Measurements from ENCODE around the gene TMEM184B. TPM values are rescaled to one million over a fixed set of nuclear protein-coding genes. Genes with fewer than 3 reads are reported as not detected.

The TMEM184B gene
- total RNA-seq, 1 experiment from 2014 or later, result 18.6 TPM

GRCh38 chr22:38226853-38227649, 45.8 kb downstream of the TMEM184B start:
- no peaks in the 10 kb centered on the region for H3K27me3 ChIP-seq
- H3K9me3 ChIP-seq, result no peaks in the 10 kb centered on the region
- peaks cover 62% of the 10 kb centered on the region for H3K36me3 ChIP-seq
- no peak for DNase-seq
- no peak overlapping the region for H3K4me3 ChIP-seq

GRCh38 chr22:38223289-38223960, 49.4 kb downstream of the TMEM184B start:
- Histone ChIP-seq H3K36me3 (peaks cover 53% of the 10 kb centered on the region), H3K4me3 (no peak overlapping the region), H3K27me3 (no peaks in the 10 kb centered on the region), H3K9me3 (no peaks in the 10 kb centered on the region)
- no peak for DNase-seq

GRCh38 chr22:38222797-38223119, 50.1 kb downstream of the TMEM184B start:
- DNase-seq, result no peak
- no peaks in the 10 kb centered on the region for H3K27me3 ChIP-seq
- H3K9me3 ChIP-seq, result no peaks in the 10 kb centered on the region
- H3K36me3 ChIP-seq, result peaks cover 51% of the 10 kb centered on the region
- H3K4me3 ChIP-seq, result no peak overlapping the region

- no peak overlapping the region for H3K4me3 ChIP-seq
- DNase-seq, result no peak
- H3K36me3 ChIP-seq, result peaks cover 48% of the 10 kb centered on the region
- no peaks in the 10 kb centered on the region for H3K9me3 ChIP-seq
- H3K27me3 ChIP-seq, result no peaks in the 10 kb centered on the region
Measured at GRCh38 chr22:38221908-38222796, 50.7 kb downstream of the TMEM184B start.

- Histone ChIP-seq H3K36me3 (peaks cover 46% of the 10 kb centered on the region), H3K27me3 (no peaks in the 10 kb centered on the region), H3K9me3 (no peaks in the 10 kb centered on the region), H3K4me3 (no peak overlapping the region)
- DNase-seq, result no peak
Measured at GRCh38 chr22:38221407-38221806, 51.4 kb downstream of the TMEM184B start.

- no peaks in the 10 kb centered on the region for H3K9me3 ChIP-seq
- DNase-seq, result no peak
- no peak overlapping the region for H3K4me3 ChIP-seq
- no peaks in the 10 kb centered on the region for H3K27me3 ChIP-seq
- H3K36me3 ChIP-seq, result peaks cover 45% of the 10 kb centered on the region
Measured at GRCh38 chr22:38220653-38221386, 52.0 kb downstream of the TMEM184B start.

- Histone ChIP-seq H3K4me3 (no peak overlapping the region), H3K36me3 (peaks cover 52% of the 10 kb centered on the region), H3K9me3 (no peaks in the 10 kb centered on the region), H3K27me3 (no peaks in the 10 kb centered on the region)
- no peak for DNase-seq
Measured at GRCh38 chr22:38220163-38220562, 52.6 kb downstream of the TMEM184B start.

GRCh38 chr22:38219632-38220031, 53.2 kb downstream of the TMEM184B start:
- DNase-seq, result no peak
- peaks cover 51% of the 10 kb centered on the region for H3K36me3 ChIP-seq
- no peak overlapping the region for H3K4me3 ChIP-seq
- no peaks in the 10 kb centered on the region for H3K27me3 ChIP-seq
- H3K9me3 ChIP-seq, result no peaks in the 10 kb centered on the region

GRCh38 chr22:38218661-38219622, 53.9 kb downstream of the TMEM184B start:
- H3K27me3 ChIP-seq, result no peaks in the 10 kb centered on the region

GRCh38 chr22:38215156-38216038, 57.4 kb downstream of the TMEM184B start:
- Histone ChIP-seq H3K36me3 (peaks cover 49% of the 10 kb centered on the region), H3K4me3 (no peak overlapping the region), H3K9me3 (no peaks in the 10 kb centered on the region), H3K27me3 (no peaks in the 10 kb centered on the region)
- no peak for DNase-seq

More at GRCh38 chr22:38218661-38219622, 53.9 kb downstream of the TMEM184B start:
- Histone ChIP-seq H3K36me3 (peaks cover 50% of the 10 kb centered on the region), H3K4me3 (no peak overlapping the region), H3K9me3 (no peaks in the 10 kb centered on the region)
- peak; percentile 95 for DNase-seq

- H3K9me3 ChIP-seq, result no peaks in the 10 kb centered on the region
- peaks cover 55% of the 10 kb centered on the region for H3K36me3 ChIP-seq
- no peak overlapping the region for H3K4me3 ChIP-seq
- H3K27me3 ChIP-seq, result no peaks in the 10 kb centered on the region
- DNase-seq, result no peak
Measured at GRCh38 chr22:38214302-38215056, 58.3 kb downstream of the TMEM184B start.

GRCh38 chr22:38213990-38214301, 58.9 kb downstream of the TMEM184B start:
- H3K4me3 ChIP-seq, result no peak overlapping the region
- H3K36me3 ChIP-seq, result peaks cover 55% of the 10 kb centered on the region
- no peak for DNase-seq
- no peaks in the 10 kb centered on the region for H3K27me3 ChIP-seq
- no peaks in the 10 kb centered on the region for H3K9me3 ChIP-seq

- Histone ChIP-seq H3K4me3 (no peak overlapping the region), H3K27me3 (no peaks in the 10 kb centered on the region), H3K36me3 (peaks cover 54% of the 10 kb centered on the region), H3K9me3 (no peaks in the 10 kb centered on the region)
- no peak for DNase-seq
Measured at GRCh38 chr22:38213319-38213989, 59.4 kb downstream of the TMEM184B start.

GRCh38 chr22:38212442-38212841, 60.4 kb downstream of the TMEM184B start:
- H3K9me3 ChIP-seq, result no peaks in the 10 kb centered on the region
- DNase-seq, result no peak
- H3K4me3 ChIP-seq, result no peak overlapping the region
- no peaks in the 10 kb centered on the region for H3K27me3 ChIP-seq
- peaks cover 56% of the 10 kb centered on the region for H3K36me3 ChIP-seq
